ENCODE measurements around the gene LIN7A. TPM values are rescaled to one million over a fixed set of nuclear protein-coding genes. Genes with fewer than 3 reads are reported as not detected.

LIN7A gene
- total and polyA plus RNA-seq, 9 donors, result 2.6 to 13.1 (median 6.6) TPM

DNA sequence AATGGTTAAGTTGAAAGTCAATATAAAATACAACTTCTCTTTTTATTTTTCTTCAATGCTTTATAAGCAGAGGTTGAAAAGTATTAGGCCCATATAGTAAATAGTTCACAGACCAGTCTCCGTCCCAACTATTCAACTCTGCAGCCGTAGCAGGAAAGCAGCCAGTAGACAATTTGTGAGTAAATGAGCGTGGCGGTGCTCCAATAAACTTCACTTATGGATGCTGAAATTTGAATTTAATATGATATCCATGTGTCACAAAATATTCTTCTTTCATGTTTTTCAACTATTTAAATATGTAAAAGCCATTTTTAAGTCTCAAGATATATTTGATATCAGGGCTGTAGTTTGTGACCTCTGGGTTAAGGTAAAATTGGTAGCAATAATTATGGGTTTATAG, 17.7 kb downstream of the LIN7A start:
- H3K4me1 ChIP-seq (ENCODE audit: insufficient read depth), result no peaks in the 10 kb centered on the region
- 97% methylated on average over 4 of the region's 4 CpGs for WGBS, 3 donors

DNA sequence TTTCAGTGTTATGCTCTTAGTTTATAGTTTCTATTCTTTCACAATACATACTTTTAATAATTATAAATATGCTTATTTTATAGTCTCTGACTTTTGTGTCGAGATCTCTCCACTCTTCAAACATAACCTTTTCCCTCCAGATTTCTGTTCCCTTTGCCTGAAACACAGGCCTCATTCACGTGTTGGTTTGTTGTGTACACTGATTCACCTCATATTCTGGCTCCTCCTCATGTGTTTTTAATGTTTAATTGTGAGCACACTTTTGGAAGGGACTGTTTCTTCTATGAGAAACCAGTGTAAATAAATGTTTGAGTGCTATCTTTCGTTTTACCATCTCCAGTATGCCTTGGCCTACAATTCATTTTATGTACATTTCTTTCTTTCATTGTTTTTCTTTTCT, 20.1 kb downstream of the LIN7A start:
- TF ChIP-seq, protein P1, sequence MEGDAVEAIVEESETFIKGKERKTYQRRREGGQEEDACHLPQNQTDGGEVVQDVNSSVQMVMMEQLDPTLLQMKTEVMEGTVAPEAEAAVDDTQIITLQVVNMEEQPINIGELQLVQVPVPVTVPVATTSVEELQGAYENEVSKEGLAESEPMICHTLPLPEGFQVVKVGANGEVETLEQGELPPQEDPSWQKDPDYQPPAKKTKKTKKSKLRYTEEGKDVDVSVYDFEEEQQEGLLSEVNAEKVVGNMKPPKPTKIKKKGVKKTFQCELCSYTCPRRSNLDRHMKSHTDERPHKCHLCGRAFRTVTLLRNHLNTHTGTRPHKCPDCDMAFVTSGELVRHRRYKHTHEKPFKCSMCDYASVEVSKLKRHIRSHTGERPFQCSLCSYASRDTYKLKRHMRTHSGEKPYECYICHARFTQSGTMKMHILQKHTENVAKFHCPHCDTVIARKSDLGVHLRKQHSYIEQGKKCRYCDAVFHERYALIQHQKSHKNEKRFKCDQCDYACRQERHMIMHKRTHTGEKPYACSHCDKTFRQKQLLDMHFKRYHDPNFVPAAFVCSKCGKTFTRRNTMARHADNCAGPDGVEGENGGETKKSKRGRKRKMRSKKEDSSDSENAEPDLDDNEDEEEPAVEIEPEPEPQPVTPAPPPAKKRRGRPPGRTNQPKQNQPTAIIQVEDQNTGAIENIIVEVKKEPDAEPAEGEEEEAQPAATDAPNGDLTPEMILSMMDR (IDR thresholded peaks at IDR 0.05), result no peak
- TF ChIP-seq POLR2A (IDR thresholded peaks at IDR 0.05), result no peak
- no peak for TF ChIP-seq EP300 (IDR thresholded peaks at IDR 0.05)

More for the DNA sequence above, 17.7 kb downstream of the LIN7A start:
- TF ChIP-seq, protein P1 (IDR thresholded peaks at IDR 0.05), result no peak
- TF ChIP-seq POLR2A (IDR thresholded peaks at IDR 0.05), result no peak
- TF ChIP-seq EP300 (IDR thresholded peaks at IDR 0.05), result no peak
- intact Hi-C loops (cut with DNase I), result no loop called here
- H3K27ac ChIP-seq, result no peak overlapping the region
- H3K4me3 ChIP-seq, result no peak overlapping the region
- H3K36me3 ChIP-seq, result no peaks in the 10 kb centered on the region
- no peaks in the 10 kb centered on the region for H3K27me3 ChIP-seq
- DNase-seq, result no peak
- H3K9me3 ChIP-seq, result no peaks in the 10 kb centered on the region

GRCh38 chr12:80912901-80913770, 24.6 kb downstream of the LIN7A start:
- Histone ChIP-seq H3K4me3 (no peak overlapping the region), H3K4me1 (ENCODE audit: insufficient read depth) (no peaks in the 10 kb centered on the region), H3K9me3 (no peaks in the 10 kb centered on the region), H3K27ac (no peak overlapping the region), H3K27me3 (no peaks in the 10 kb centered on the region), H3K36me3 (no peaks in the 10 kb centered on the region)
- 68 to 74% (median 69%) methylated on average over 13 of the region's 13 CpGs for whole genome bisulfite sequencing, 3 donors
- TF ChIP-seq EP300 (IDR thresholded peaks at IDR 0.05) (no peak), POLR2A (IDR thresholded peaks at IDR 0.05) (no peak)
- TF ChIP-seq, protein P1 (IDR thresholded peaks at IDR 0.05), result no peak
- DNase-seq, result no peak
- intact Hi-C loops (cut with DNase I), result no loop called here

More for the DNA sequence above, 20.1 kb downstream of the LIN7A start:
- Histone ChIP-seq H3K27me3 (no peaks in the 10 kb centered on the region), H3K36me3 (no peaks in the 10 kb centered on the region), H3K9me3 (no peaks in the 10 kb centered on the region), H3K4me1 (ENCODE audit: insufficient read depth) (no peaks in the 10 kb centered on the region), H3K27ac (no peak overlapping the region), H3K4me3 (no peak overlapping the region)
- 81 to 92% (median 84%) methylated on average over 3 of the region's 3 CpGs for WGBS, 3 donors
- intact Hi-C loops (cut with DNase I), result no loop called here
- DNase-seq, result no peak

GRCh38 chr12:80909370-80909769, 28.4 kb downstream of the LIN7A start:
- Histone ChIP-seq H3K27ac (no peak overlapping the region), H3K4me1 (ENCODE audit: insufficient read depth) (no peaks in the 10 kb centered on the region), H3K36me3 (no peaks in the 10 kb centered on the region), H3K9me3 (no peaks in the 10 kb centered on the region), H3K27me3 (no peaks in the 10 kb centered on the region), H3K4me3 (no peak overlapping the region)
- 90 to 94% (median 93%) methylated on average over 6 of the region's 6 CpGs for WGBS, 3 donors
- DNase-seq, result no peak
- TF ChIP-seq POLR2A (IDR thresholded peaks at IDR 0.05) (no peak), EP300 (IDR thresholded peaks at IDR 0.05) (no peak)
- TF ChIP-seq, protein P1 (IDR thresholded peaks at IDR 0.05), result no peak
- intact Hi-C loops (cut with DNase I), result no loop called here
